ENCODE results near the gene MMP17.

GRCh38 chr12:131892711-131893604, 64.8 kb downstream of the MMP17 start:
- TF ChIP-seq, protein P1, sequence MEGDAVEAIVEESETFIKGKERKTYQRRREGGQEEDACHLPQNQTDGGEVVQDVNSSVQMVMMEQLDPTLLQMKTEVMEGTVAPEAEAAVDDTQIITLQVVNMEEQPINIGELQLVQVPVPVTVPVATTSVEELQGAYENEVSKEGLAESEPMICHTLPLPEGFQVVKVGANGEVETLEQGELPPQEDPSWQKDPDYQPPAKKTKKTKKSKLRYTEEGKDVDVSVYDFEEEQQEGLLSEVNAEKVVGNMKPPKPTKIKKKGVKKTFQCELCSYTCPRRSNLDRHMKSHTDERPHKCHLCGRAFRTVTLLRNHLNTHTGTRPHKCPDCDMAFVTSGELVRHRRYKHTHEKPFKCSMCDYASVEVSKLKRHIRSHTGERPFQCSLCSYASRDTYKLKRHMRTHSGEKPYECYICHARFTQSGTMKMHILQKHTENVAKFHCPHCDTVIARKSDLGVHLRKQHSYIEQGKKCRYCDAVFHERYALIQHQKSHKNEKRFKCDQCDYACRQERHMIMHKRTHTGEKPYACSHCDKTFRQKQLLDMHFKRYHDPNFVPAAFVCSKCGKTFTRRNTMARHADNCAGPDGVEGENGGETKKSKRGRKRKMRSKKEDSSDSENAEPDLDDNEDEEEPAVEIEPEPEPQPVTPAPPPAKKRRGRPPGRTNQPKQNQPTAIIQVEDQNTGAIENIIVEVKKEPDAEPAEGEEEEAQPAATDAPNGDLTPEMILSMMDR (IDR thresholded peaks at IDR 0.05), result no peak
- TF ChIP-seq POLR2A (IDR thresholded peaks at IDR 0.05), result no peak

Measured in esophagus squamous epithelium (tissue), 4 donors.